Fibroblast of mammary gland (primary cell): ENCODE results near the gene BIVM.

ENCODE experiments used
- DNase-seq: peaks from one replicate; pipeline ENCODE4 v3.0.0-alpha.2; 2010; ENCODE audit warnings: low read depth
- H3K4me3 ChIP-seq: 2 replicates; pipeline ENCODE4 v1.5.1; 2011; ENCODE audit warnings: low read depth, mild to moderate bottlenecking, low read length, moderate library complexity; ENCODE audit not compliant: control insufficient read depth
- CTCF ChIP-seq: conservative IDR thresholded peaks from 2 replicates; pipeline ENCODE4 v1.5.1; 2011; ENCODE audit warnings: low read depth, low read length, inconsistent platforms; ENCODE audit not compliant: control insufficient read depth, insufficient read depth

BIVM gene

GRCh38 chr13:102784483-102784882, 14.4 kb upstream of the BIVM start:
- H3K4me3 ChIP-seq: no peak overlapping the region
- no peak for DNase-seq
- no peak for TF ChIP-seq CTCF

- no peak for DNase-seq
- no peak for TF ChIP-seq CTCF
- H3K4me3 ChIP-seq: no peak overlapping the region
These were observed 10.2 kb upstream of the BIVM start for GRCh38 chr13:102788683-102789082.

- H3K4me3 ChIP-seq: no peak overlapping the region
- no peak for TF ChIP-seq CTCF
- no peak for DNase-seq
These were observed 6.5 kb upstream of the BIVM start for GRCh38 chr13:102792396-102792795.

- no peak for TF ChIP-seq CTCF
- no peak for DNase-seq
- H3K4me3 ChIP-seq: no peak overlapping the region
These were observed 5.1 kb upstream of the BIVM start for GRCh38 chr13:102793611-102794355.

GRCh38 chr13:102799426-102800144, 666 bp downstream of the BIVM start:
- DNase-seq: peak; percentile 25
- no peak for TF ChIP-seq CTCF
- peak overlapping the region; percentile 91 for H3K4me3 ChIP-seq

- peak; percentile 68 for DNase-seq
- peak; percentile 53 for TF ChIP-seq CTCF
- peak overlapping the region; percentile 91 for H3K4me3 ChIP-seq
These were observed 1.5 kb downstream of the BIVM start for GRCh38 chr13:102800145-102801041.
